Spleen (tissue), 11 donors: ENCODE data around the gene ZNF692. TPM values are rescaled to one million over a fixed set of nuclear protein-coding genes. Genes with fewer than 3 reads are reported as not detected.

Source experiments
- DNase-seq: peaks from one replicate; pipeline ENCODE4 v3.0.0-alpha.2; 2020
- H3K27ac ChIP-seq, 8 donors: fragments of 200-600 bp; sonication (generic) in 7 of 8; 1 replicate in 4 of 8; 2 replicates in 4 of 8; pipeline versions ENCODE4 v1.5.0 to v1.8.0; 2016 to 2021; ENCODE audit warnings: inconsistent platforms in 4 of 8, mild to moderate bottlenecking in 4 of 8, moderate library complexity in 1 of 8
- H3K27me3 ChIP-seq, 7 donors: fragments of 200-600 bp; sonication (generic) in 6 of 7; replicated peaks in 1 of 7; 1 replicate in 4 of 7; 2 replicates in 3 of 7; pipeline versions ENCODE4 v1.5.0 to v1.8.0; 2016 to 2021; ENCODE audit warnings: inconsistent platforms in 3 of 7, mild to moderate bottlenecking in 1 of 7
- H3K36me3 ChIP-seq, 6 donors: fragments of 200-600 bp; sonication (generic) in 5 of 6; 1 replicate in 4 of 6; 2 replicates in 2 of 6; pipeline versions ENCODE4 v1.5.0 to v1.8.0; 2016 to 2021; ENCODE audit warnings: inconsistent platforms in 2 of 6
- H3K4me1 ChIP-seq, 6 donors: fragments of 200-600 bp; sonication (generic) in 5 of 6; 1 replicate in 3 of 6; 2 replicates in 3 of 6; pipeline versions ENCODE4 v1.5.0 to v1.8.0; 2016 to 2021; ENCODE audit warnings: inconsistent platforms in 3 of 6
- H3K4me3 ChIP-seq, 8 donors: fragments of 200-600 bp; sonication (generic) in 7 of 8; 1 replicate in 4 of 8; 2 replicates in 4 of 8; pipeline versions ENCODE4 v1.5.0 to v1.8.0; 2016 to 2021; ENCODE audit warnings: inconsistent platforms in 4 of 8, mild to moderate bottlenecking in 4 of 8, moderate library complexity in 2 of 8
- H3K9me3 ChIP-seq, 8 donors: fragments of 200-600 bp; sonication (generic) in 7 of 8; 1 replicate in 4 of 8; 2 replicates in 4 of 8; pipeline versions ENCODE4 v1.5.0 to v1.8.0; 2016 to 2021; ENCODE audit warnings: inconsistent platforms in 4 of 8
- POLR2A ChIP-seq, 3 donors: fragments of 450-650 bp; IDR thresholded peaks; one replicate each; pipeline ENCODE4 v1.5.1; 2017; ENCODE audit warnings: antibody characterized with exemption in 3 of 3, mild to moderate bottlenecking in 1 of 3
- POLR2AphosphoS5 ChIP-seq, 3 donors: sonication (generic); formaldehyde crosslinking; IDR thresholded peaks; one replicate each; pipeline ENCODE4 v1.5.1; 2017; ENCODE audit warnings: antibody characterized with exemption in 3 of 3
- WGBS, 5 donors: extraction: QIAGEN DNeasy Blood & Tissue Kit in 3 of 5; methylation state at CpG; one replicate each; pipeline versions ENCODE4 v1.1.5 to v1.1.7; 2013 to 2018; 5-methylcytosine and 5-hydroxymethylcytosine counted together
- intact Hi-C: fragments of 100-400 bp; cut with DNase I; formaldehyde crosslinking; loops from one replicate; pipeline ENCODE4 v1.15.0; 2023; ENCODE audit warnings: low total_unique reads
- polyA plus RNA-seq, 3 donors: library from polyadenylated mRNA; stranded (reverse); fragments of 200-250 nt; gene quantifications; one replicate each; pipeline ENCODE4 v1.2.1, GENCODE V29; 2013
- total RNA-seq, 7 donors: library from RNA; depleted of rRNA in 3 of 7; stranded (reverse); fragments of >200 nt in 3 of 7; fragmentation: NEBNext Ultra II Directional in 4 of 7; extraction: Animal tissue kit (Norgen Biotek cat#: 25700) in 4 of 7; gene quantifications; one replicate each; pipeline versions ENCODE4 v1.1.0 to v1.2.1, GENCODE V29; 2016 to 2021
- TF ChIP-seq, protein P1 (sequence below), 11 experiments: fragments of 200-600 bp in 7 of 11; fragments of 450-650 bp in 4 of 11; sonication (generic) in 4 of 11; IDR thresholded peaks in 8 of 11; conservative IDR thresholded peaks in 3 of 11; 1 replicate in 7 of 11; 2 replicates in 4 of 11; pipeline versions ENCODE4 v1.4.0 to v1.8.0; 2016 to 2021; ENCODE audit warnings: antibody characterized with exemption in 11 of 11, inconsistent platforms in 4 of 11, mild to moderate bottlenecking in 1 of 11
- donor health status: healthy with polysubstance abuse.
- donor health status: DM: no; HTN: no; CAD: no; lungs with moderate emphysema.
- donor health status: DM: no; HTN: no; CAD: no.
- donor health status: Bipolar disorder and iron deficiency.
- donor health status: healthy.
- donor health status: DM: no; HTN: no; CAD: no.
- donor health status: DM: yes; HTN: yes; CAD: no.

The ZNF692 gene
- total and polyA plus RNA-seq, 10 donors = 33.5 to 138 (median 48.6) TPM

DNA sequence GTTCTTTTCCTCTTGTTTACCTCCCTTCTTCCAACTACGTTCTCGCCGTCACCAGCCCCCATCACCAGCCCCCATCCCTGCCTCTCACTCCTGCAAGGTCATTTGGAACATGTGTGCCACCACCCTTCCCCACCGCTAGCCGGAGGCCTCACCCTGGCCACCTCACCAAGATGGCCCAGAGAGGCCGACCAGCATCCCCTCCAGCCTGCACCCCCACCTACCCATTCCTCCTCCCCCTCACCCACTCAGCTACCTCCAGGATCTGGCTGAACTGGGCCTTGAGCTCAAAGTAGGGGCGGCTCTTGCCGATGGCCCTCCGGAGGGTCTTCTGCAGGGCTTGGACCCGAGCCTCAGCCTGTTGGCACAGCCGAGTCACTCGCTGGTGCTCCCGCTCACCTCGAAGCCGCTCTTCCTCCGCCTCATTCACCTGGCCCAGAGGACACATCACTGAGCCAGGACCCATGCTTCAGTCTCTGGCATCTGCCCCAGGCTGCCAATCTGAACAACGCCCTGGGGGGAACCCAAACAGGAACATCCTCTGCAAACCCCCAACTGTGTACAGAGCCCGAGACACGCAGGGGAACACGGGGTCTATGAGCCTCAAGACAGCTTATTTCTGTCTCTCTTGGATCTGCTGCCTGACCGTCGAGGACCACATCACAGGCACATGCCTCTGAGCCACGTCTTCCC is 46.0 kb downstream of the ZNF692 start:
- TF ChIP-seq, protein P1, sequence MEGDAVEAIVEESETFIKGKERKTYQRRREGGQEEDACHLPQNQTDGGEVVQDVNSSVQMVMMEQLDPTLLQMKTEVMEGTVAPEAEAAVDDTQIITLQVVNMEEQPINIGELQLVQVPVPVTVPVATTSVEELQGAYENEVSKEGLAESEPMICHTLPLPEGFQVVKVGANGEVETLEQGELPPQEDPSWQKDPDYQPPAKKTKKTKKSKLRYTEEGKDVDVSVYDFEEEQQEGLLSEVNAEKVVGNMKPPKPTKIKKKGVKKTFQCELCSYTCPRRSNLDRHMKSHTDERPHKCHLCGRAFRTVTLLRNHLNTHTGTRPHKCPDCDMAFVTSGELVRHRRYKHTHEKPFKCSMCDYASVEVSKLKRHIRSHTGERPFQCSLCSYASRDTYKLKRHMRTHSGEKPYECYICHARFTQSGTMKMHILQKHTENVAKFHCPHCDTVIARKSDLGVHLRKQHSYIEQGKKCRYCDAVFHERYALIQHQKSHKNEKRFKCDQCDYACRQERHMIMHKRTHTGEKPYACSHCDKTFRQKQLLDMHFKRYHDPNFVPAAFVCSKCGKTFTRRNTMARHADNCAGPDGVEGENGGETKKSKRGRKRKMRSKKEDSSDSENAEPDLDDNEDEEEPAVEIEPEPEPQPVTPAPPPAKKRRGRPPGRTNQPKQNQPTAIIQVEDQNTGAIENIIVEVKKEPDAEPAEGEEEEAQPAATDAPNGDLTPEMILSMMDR (IDR thresholded peaks at IDR 0.05 in 8 of 11, conservative IDR thresholded peaks at IDR 0.05 in 3 of 11) = no peak
- TF ChIP-seq POLR2AphosphoS5 (IDR thresholded peaks at IDR 0.05) = peak in 1 of 3 donors; percentile 24
- 93 to 96% (median 95%) methylated on average over 23 of the region's 23 CpGs for WGBS, 5 donors
- no peaks in the 10 kb centered on the region for H3K27me3 ChIP-seq
- H3K36me3 ChIP-seq = peaks cover 7 to 83% (median 59%) of the 10 kb centered on the region in 6 donors
- intact Hi-C loops = no loop called here
- no peak for DNase-seq
- H3K9me3 ChIP-seq = no peaks in the 10 kb centered on the region
- H3K4me3 ChIP-seq = no peak overlapping the region
- H3K27ac ChIP-seq = peak overlapping the region in 1 of 8 donors; percentile 59
- H3K4me1 ChIP-seq = peaks cover 14 to 69% (median 36%) of the 10 kb centered on the region in 6 donors

DNA sequence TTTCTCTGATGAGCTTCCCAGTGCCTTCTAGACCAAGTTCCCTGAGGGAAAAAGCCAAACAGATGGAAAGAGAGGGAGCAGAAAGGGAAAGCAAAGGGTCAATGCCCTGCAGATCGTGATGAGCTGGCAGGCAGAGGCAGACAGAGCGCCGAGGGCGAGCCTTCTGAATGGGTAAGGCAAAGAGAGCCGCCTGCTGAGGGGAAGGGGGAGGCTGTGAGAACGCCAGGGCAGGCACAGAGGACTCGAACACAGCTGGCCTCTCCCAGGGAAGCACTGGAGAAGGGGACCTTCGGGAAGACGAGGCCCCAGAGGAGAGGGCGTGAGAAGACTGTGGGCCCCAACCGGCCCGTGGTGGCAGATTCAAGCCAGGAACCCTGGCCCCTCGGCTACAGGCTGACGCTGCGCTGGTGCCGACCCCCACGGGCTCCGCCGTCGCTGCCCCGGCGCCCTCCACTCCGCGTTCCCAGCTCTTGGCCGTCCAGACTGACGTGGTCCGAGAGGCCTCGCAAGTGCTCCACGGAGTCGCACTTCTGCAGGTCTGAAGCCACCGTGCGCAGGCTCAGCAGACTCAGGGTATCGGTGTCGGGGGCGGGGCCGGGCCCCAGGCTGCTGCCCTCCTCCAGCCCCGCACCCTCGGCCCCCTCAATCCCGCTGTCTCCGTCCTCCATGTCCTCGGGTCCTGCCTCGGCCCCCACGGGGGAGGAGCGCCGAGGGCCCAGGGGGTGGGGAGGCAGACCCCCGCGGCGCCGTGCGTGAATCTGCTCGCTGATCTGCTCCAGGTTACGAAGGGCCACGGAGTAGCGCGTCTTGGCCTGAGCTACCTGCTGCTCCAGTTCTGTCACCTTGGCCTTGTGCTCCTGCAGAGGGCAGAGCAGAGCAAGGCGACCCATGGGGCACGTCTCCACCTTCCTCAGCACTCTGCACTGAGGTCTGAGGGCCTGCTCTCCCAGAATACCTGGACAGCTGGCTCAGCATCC is 47.1 kb downstream of the ZNF692 start:
- Histone ChIP-seq H3K27ac (peak overlapping the region in 2 of 8 donors; percentile 58 to 59), H3K9me3 (no peaks in the 10 kb centered on the region), H3K27me3 (no peaks in the 10 kb centered on the region), H3K36me3 (peaks cover 7 to 76% (median 57%) of the 10 kb centered on the region in 6 donors), H3K4me3 (no peak overlapping the region), H3K4me1 (peaks cover 9 to 69% (median 34%) of the 10 kb centered on the region in 6 donors)
- 91 to 94% (median 92%) methylated on average over 52 to 57 of the region's 57 CpGs for whole genome bisulfite sequencing, 5 donors
- peak; percentile 75 for DNase-seq
- intact Hi-C loops = no loop called here
- no peak for TF ChIP-seq POLR2A (IDR thresholded peaks at IDR 0.05)
- TF ChIP-seq, protein P1 (IDR thresholded peaks at IDR 0.05 in 8 of 11, conservative IDR thresholded peaks at IDR 0.05 in 3 of 11) = no peak
- peak in 2 of 3 donors; percentile 16 to 64 for TF ChIP-seq POLR2AphosphoS5 (IDR thresholded peaks at IDR 0.05)

DNA sequence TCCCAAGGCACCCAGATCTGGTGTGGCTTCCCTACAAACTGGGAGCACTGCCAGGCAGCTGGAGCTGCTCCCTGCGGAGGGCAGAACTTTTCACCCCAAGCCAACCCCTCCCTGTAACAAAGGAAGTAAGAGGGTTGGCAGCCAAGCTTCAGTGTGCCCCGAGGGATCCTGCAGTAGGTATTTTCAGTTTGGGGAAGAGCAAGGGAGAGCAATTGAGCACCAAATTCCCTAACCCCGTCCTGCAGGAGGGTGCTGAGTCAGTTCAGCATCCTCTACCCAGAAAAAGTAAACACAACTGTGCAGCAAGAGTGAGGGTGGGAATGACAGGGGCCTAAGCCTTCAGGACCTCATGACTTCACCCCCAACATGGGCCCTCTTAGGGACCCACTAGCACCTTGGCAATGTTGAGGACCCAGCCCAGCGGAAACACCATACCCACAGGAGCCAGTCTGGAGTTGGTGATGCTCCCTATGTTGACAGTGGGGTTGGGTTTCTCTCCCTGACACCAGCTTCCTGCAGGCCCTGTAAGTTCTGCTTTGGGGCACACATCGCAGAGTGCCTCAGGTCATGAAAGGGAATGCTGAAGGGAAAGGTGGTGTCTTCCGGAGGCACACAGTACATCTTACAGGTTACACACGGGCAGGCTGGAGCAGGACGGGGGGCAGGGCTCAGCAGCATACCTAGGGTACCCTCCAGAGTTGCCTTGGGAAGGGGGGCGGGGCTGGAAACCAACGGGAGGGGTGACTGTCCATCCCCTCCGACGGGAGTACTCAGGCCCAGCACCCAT is 48.0 kb downstream of the ZNF692 start:
- H3K27me3 ChIP-seq = no peaks in the 10 kb centered on the region
- no peaks in the 10 kb centered on the region for H3K9me3 ChIP-seq
- H3K27ac ChIP-seq = peak overlapping the region in 5 of 8 donors; percentile 16 to 59 (median 27)
- no peak overlapping the region for H3K4me3 ChIP-seq
- peak; percentile 73 for DNase-seq
- H3K36me3 ChIP-seq = peaks cover 6 to 68% (median 49%) of the 10 kb centered on the region in 6 donors
- intact Hi-C loops = no loop called here
- peaks cover 15 to 69% (median 35%) of the 10 kb centered on the region in 6 donors for H3K4me1 ChIP-seq
- WGBS, 5 donors = 57 to 75% (median 60%) methylated on average over 11 to 12 of the region's 12 CpGs
- TF ChIP-seq POLR2A (IDR thresholded peaks at IDR 0.05) (no peak), POLR2AphosphoS5 (IDR thresholded peaks at IDR 0.05) (peak in 1 of 3 donors; percentile 9)
- TF ChIP-seq, protein P1 (IDR thresholded peaks at IDR 0.05 in 8 of 11, conservative IDR thresholded peaks at IDR 0.05 in 3 of 11) = no peak
